Activated T-helper 1 cell treated with Interleukin-2 at 50 U/mL for 16 hours (primary cell): ENCODE measurements around the gene NMRAL1.

ENCODE experiments used
- DNase-seq: peaks from one replicate; pipeline ENCODE4 v3.0.0-alpha.2; 2020; ENCODE audit warnings: low read depth

NMRAL1 gene

DNA sequence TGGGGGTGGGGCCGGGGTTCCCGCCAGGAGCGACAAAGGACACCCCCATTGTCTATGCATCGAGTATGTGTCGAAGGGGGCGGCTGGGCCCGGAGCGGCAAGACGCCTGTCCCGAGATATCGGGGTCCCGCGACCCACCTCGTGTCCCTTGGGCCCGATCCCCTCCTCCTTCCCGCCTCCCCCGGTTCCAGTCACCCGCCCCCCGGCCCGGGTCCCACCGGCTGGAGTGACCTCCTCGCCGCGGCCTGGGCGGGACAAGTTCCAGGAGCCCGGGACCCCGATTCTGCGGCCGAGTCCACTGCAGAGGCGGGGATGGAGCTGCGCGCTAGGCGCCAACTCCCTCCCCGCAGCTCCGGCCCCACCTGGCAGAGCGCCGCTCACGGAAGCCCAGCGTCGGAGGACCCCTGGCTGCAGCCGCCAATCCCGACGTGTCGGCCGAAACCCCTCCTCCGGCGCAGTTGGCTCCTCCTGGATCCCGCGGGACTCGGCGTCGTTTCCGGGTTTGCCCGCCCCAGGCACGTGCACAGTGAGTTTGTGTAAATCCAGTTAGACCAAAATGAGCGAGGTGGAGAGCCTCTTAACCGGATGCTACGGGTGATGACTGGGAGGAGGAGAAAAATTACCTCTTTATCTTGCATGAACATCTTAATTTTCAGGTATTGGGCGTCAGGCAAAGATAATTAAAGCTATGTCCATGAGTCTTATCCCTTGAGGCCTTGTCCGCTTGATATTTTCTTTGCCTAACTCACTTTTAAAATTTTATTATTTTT, at the start of gene NMRAL1:
Gene NMRAL1 (minus strand): TSS at position 434 of the 770 bp plus-strand sequence. CDS start 493 bp downstream, outside the sequence.
- DNase-seq: peak; percentile 80

DNA sequence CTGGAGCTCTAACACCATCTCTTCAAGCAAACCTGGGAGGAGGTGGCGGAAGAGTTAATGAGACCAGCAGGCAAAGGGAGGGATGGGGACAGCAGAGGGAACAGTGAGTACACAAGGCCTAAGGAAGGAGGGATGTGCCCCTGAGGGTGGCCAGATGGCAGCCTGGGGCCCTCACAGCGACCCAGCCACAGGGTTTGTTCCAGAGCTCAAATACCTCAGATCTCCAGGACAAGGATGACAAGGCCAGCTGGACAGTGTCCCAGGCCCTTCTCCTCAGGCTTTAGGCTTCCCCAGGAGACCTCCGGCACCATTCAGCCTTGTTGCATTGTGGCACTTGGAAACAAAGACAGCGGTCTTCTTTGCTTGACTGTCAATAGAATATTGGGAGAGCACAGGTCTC, 49.3 kb upstream of the NMRAL1 start:
- no peak for DNase-seq

DNA sequence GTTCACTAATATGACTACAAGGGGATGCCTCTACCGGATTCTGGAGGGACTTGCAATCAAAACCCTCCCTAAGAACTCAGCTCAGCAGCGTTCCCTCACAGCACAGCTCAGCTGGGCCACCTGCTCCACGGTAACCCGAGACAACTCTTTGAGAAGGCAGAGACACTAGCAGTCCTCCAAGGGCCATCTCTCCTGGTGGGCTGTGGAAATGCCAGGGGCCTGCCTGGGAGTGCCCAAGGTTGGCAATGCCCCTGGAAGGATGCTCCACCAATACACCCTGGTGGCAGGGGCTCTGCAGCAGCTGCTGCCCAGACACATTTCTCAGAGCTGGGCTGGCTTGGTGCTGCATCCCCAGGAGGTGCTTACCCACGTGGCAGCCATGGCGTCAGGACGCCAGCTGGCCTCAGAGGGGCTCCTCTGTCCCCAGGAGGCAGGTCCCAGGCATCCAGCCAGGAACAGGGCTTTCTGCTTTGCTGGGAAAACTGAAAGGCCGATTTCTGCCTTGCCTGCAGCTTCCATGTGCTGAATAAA, 47.7 kb upstream of the NMRAL1 start:
- DNase-seq: no peak

DNA sequence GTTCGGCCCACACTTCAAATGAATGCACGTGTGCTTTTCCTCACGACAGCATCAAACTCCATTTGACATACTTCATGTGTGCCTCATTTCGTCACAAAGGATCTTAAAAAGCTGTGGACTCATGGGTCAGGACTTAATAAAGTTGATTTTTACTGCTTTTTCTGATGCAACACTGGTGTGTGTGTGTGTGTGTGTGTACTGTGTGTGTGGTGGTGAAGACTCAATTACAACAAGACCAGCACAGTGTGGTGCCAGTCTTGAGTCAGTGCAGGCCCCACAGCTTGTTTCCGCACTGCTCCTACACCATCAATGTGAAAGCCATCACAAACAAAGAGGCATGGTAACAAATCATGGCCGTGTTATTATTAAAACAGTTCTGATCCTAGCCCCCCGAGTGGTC, 46.5 kb upstream of the NMRAL1 start:
- no peak for DNase-seq

DNA sequence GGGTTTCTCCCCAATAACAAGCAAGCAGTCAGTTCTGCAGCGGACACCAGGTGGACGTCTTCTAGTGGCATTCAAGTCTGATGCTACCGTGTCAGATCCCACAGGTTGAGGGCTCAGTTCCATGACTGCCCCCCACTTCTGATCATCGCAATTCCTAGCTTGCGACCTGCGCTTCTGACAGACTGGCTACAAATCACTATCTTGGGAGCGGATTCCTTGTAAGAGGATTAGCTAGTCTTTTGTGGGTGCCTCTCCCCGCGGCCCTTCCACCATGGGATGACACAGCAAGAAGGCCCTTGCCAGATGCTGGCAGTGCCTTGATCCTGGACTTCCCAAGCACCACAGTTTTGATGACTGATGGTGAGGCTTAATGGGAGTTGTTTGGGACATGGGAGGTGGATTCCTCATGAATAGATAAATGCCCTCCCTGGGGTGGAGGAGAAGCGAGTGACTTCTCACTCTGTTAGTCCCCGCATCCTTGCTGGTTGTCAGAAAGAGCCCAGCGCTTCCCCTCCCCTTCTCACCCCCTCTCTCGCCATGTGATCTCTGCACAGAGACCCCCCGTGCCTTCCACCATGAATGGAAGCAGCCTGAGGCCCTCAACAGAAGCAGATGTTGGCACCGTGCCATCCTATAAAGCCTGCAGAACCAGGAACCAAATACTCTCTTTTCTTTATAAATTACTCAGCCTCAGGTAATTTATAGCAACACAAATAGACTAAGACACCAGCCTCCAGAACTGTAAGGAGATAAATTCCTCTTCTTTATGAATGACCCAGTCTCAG, 45.0 kb upstream of the NMRAL1 start:
- no peak for DNase-seq

DNA sequence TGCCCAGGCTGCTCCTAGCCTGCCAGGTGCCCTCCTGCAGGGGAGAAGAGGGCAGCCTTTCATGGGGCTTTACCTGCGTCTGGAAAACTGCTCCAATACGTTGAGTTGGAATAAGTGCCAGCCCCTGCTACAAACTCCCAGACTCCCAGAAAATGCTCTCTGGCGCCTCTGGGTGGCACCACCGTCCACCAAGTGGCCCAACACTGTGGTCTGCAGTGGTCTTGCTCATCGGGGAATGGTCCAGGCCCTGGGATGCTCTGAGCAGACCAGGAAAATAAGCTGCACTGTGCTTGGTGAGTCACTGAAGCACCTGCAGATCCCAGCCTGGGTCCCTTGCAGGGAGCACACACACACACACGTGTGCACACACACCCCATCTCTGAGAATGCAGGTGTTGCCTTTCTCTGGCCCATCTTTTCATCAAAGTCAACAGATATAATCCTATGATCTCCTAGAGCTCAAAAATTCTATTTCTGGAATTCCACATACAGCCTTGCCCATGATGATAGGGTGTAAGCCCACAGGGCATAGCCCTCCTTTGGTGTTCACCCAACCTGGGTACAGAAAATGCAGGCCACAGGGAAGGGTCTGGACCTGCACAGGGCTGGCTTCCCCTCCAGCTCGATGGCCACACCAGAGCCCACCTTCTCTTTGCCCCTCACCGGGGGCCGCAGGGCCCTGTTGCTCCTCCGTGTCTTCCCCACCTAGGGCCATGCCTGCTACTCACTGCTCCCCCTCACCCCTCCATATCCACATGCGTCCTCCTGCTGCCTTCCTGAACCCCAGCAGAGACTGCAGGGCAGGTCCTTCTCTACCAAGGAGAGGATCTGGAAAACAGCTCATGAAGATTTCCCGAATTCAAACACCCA, 43.6 kb upstream of the NMRAL1 start:
- DNase-seq: no peak

DNA sequence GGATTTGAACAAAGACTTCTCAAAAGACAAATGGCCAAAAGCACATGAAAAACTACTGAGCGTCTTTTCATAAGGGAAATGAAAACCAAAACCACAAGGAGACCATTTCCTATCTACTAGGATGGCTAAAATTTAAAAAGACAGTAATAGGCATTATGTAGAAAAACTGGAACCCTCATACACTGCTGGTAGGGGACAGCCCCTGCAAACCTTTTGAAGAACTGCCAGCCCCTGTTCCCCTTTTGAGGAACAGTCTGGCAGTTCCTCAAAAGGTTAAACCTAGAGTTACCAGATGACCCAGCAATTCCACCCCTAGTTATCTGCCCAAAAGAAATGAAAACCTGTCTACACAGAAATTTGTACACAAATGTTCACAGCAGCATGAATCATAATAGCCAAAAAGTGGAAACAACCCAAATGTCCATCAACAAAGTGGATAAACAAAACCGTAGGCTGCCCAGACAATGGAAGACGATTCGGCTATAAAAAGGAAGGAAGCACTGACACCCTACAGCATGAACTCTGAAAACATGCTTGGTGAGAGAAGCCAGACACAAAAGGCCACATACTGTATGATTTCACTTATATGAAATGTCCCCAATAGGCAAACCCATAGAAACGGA, 41.3 kb upstream of the NMRAL1 start:
- DNase-seq: no peak

DNA sequence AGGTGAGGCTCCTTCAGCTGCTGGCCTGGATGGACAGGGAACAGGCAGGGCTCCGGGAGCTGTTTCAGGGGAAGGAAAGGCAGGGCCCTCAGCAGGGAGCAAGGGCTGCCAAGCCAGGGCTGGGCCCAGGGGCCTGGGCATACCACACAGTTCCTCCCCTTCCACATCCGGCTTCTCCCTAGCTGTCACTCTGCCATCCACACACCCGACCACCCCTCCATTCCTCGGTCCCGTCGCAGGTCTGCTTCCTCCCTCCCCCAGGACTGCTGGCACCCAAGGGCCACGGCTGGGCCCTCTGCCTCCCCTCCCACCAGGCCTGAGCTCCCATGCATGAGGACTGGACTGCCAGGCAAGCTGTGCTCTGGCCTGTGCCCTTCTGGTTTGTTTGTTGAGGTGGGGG, 40.2 kb upstream of the NMRAL1 start:
- no peak for DNase-seq

DNA sequence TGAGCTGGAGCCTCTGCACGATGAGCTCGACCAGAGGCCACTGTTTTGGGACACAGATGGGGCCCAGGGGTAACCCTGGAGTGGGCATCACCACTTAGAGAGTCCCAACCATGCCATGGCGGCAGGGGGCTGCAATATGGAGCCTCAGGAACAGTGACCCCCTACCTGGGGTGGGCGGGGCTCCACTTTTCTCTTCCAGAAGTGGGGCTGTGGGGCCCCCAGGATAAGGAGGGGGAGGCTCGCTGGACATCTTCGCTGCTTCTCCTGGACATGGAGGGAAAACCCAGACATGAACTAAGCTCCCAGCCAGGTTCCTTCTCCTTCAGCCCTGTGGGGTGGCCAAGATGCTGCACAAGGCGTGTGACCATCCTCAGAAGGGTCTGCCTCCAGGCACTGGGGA, 39.5 kb upstream of the NMRAL1 start:
- no peak for DNase-seq

DNA sequence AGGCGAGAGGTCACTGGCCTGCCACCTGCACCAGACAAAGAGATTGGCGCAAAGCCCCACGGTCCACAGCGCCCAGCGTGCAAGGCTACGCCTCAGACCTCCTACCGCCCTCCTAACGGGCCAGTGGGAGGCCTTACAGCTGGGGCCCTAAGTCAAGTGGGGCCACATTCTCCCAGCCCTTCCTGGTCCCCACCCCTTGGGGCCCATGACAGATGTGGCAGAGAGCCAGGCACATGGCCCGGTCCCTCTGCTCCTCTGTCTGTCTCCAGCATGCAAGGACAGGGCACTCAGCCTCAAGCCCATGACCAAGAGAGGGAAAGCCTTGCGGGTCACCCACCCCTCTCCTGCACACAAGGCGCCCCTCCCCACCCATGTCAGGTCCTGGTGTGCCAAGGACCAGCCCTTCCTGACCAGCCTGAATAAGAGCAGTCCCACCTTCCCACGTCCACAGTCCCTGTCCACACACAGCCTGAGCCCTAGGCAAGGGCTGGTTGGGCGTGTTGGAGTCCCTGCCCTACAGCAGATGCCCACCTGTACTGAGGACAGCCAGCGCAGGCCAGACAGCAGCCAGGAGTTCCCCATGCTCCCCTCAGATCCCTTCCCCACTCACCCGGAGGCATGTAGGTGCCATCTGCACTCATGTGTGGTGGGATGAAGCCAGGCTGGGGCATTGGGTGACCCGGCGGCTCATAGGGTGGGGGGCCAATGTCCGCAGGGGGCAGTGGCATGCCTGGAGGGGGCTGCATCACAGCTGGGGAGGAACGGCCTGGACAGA, 38.8 kb upstream of the NMRAL1 start:
- no peak for DNase-seq

DNA sequence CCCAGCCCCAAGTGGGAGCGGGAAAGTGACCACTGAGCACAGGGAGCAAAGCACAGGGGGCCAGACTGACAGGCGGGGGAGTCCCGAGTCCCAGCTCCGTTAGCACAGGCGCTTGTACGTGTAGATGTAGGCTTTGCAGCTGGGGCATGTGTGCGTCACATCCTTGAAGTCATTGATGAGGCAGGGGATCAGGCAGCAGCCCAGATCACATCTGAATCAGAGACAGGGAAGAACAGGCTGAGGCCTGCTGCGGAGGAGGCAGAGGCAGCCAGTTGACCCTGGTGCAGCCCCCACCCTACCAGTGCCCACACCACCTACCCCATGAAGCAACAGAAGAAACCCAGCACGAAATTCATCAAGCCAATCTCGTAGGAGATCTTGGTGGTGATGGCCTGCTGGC, 38.0 kb upstream of the NMRAL1 start:
- no peak for DNase-seq

DNA sequence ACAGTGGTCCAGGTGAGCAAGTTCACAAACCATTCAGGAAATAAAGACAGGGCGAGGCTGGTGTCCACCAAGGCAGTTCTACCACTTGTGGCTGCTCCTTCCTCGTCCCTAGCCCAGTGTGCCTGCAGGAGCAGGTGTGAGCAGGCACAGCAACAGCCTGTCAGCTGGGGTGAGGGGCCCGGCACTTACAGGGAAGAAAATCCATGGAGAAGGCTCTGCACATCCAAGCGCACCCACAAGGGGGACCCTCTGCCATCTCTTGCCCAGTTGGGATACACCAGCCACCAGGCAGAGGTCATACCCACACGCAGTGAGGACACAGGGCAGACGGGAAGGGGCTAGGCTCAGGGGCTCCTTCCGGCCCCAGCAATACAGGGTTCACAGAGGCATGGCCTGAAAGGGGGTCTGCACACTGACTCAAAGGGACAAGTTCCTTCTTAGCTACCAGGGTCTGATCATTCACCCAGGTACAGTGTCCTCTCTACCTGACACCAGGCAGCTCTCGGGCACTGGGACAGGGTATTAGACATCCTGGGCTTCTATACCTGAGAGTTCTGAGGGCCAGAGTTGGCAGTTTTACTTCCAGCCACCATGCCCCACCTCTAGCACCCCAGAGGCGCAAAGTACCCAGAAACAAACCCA, 37.1 kb upstream of the NMRAL1 start:
- DNase-seq: no peak

DNA sequence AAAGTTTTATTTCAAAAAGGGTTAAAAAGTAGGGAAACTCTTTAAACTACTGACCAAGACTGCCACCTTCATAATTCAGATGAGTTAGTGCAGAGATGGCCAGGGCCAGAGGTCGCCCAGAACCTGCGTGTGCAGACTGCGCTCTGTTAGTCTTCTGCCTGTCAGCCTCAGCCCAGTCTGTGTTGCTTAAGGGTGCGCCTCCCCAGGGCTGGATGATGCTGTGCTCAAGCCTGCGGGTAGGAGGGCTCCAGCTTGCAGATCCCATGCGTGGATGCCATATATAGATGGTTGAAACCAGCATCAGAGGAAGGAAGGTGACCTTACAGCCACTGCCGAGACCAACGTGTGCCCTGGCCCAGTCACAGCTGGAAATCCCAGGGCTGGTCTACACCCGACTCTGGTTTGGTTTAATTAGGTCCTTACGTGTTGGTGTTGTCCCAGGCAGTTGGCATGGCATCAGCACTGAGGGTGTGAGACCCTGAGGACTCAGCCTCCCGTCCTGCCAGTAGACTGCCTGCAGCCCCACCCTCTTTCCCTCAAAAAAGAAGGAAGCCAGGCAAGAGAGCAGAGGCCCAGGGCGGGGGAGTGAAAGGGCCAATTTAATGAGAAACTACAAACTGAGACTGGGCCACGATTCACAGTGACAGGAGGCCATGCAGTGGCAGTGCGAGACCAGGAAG, 36.5 kb upstream of the NMRAL1 start:
- no peak for DNase-seq

DNA sequence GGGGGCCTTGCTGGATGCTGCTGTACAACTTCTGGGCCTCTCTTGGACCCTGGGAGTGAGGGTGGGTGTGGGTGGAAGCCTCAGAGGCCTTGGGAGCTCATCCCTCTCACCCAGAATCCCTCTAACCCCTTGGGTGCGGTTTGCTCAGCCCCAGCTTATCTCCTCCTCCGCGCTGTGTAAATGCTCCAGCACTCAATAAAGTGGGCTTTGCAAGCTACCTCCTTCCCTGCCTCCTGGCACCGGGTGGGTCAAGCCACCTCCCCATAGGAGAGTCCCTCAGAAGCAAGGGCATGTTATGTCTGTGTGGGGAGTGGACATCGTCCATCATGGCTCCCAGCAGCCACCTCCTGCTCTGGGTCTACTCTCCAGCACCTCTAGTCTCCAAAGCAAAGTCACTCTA, 35.7 kb upstream of the NMRAL1 start:
- no peak for DNase-seq

DNA sequence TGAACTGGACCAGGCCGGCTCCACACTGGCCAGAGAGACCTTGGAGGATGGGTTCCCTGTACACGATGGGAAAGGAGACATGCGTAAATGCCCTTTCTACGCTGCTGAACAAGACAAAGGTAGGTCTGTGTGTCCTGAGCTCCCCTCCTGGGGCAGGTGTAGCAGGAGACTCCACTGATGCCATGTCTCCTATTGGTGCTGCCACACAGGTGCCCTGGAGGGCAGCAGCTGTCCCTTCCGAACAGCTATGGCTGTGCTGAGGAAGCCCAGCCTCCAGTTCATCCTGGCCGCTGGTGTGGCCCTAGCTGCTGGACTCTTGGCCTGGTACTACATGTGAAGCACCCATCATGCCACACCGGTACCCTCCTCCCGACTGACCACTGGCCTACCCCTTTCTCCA, 35.0 kb upstream of the NMRAL1 start:
- DNase-seq: no peak

DNA sequence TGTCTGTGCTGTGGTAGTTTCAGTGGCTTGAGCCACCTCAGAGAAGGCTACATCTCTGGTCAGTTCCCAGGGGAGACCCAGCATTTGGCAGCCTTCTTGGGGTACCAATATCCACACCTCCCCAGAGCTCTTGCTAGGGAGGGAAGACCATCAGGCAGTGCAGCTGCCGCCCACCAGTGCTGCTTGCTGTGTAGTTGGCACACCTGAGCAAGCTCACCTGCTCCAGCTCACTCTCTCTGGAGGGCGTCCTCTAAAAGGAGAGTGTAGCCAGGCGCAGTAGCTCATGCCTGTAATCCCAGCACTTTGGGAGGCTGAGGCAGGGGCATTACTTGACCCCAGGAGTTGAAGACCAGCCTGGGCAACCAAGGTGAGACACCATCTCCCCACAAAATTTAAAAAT, 34.4 kb upstream of the NMRAL1 start:
- no peak for DNase-seq

DNA sequence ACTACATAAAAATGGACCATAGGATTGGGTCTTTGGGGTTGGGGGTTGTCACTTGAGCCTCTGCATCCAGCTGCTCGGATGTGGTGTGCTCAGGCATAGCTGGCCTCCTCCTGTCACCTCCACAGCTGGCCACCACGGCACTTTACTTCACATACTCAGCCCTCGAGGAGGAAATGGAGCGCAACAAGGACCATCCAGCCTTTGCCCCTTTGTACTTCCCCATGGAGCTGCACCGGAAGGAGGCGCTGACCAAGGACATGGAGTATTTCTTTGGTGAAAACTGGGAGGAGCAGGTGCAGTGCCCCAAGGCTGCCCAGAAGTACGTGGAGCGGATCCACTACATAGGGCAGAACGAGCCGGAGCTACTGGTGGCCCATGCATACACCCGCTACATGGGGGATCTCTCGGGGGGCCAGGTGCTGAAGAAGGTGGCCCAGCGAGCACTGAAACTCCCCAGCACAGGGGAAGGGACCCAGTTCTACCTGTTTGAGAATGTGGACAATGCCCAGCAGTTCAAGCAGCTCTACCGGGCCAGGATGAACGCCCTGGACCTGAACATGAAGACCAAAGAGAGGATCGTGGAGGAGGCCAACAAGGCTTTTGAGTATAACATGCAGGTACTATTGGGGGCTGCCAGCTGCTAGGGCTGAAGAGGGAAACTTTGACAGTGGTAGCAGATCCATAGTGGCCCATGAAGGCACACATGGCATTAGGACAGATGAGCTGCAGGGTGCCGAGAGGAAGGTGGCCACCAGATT, 33.3 kb upstream of the NMRAL1 start:
- no peak for DNase-seq

DNA sequence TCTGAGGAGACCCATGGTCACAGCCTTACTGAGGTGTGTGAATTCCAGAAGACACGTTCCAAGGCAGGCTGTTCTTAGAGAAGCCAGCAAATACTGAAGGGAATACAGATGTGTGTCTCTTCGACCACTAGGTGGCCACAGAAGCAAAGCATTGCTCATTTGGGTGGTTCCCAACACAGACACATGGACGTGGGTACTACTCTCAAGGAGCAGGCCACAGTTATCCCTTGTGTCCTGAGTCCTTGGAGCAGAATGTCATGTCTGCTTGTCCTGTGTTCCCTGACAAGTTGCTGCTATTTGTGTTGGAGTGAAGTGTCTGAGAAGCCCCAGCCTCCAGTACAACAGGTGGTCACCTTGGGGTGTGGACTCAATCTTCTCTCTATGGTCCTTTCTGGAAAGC, 32.0 kb upstream of the NMRAL1 start:
- DNase-seq: peak; percentile 25
